Activated naive CD4-positive, alpha-beta T cell treated with anti-CD3 and anti-CD28 coated beads, Interleukin-2, amount 50 U/mL, for 72 hours (primary cell): Measurements from ENCODE around the gene LRBA. TPM values are rescaled to one million over a fixed set of nuclear protein-coding genes. Genes with fewer than 3 reads are reported as not detected.
A peak's percentile ranks its signal among the peaks of the same experiment; 100 is the strongest.

Experiments
- ATAC-seq, 2 donors: fragments of 150-1000 bp; cut with Tn5 transposase; 2 replicates each; pipeline ENCODE4 v1.10.0; 2021; ENCODE audit warnings: mild to moderate bottlenecking in 2 of 2, moderate library complexity in 2 of 2
- DNase-seq, 2 donors: peaks; one replicate each; pipeline ENCODE4 v3.0.0; 2021 to 2022; ENCODE audit warnings: low spot score in 2 of 2
- H3K27ac Mint-ChIP-seq, 2 donors: one replicate each; pipeline ENCODE4 v1.8.0; 2022; ENCODE audit warnings: mild to moderate bottlenecking in 2 of 2, mixed read lengths in 2 of 2
- H3K36me3 Mint-ChIP-seq, 2 donors: one replicate each; pipeline ENCODE4 v1.8.0; 2022; ENCODE audit warnings: mixed read lengths in 2 of 2
- H3K9me3 Mint-ChIP-seq, 2 donors: one replicate each; pipeline ENCODE4 v1.8.0; 2022; ENCODE audit warnings: mixed read lengths in 2 of 2
- total RNA-seq, 2 donors: library from RNA; stranded (reverse); gene quantifications; one replicate each; pipeline ENCODE4 v1.2.3, GENCODE V29; 2022

The LRBA gene
- total RNA-seq, 2 donors from 2014 or later, result 72.0 to 77.9 TPM

GRCh38 chr4:150439451-150439933, 575.6 kb downstream of the LRBA start:
- DNase-seq (no peak), ATAC-seq (no peak)
- Mint-ChIP-seq H3K36me3 (peaks cover 10 to 11% of the 10 kb centered on the region in 2 donors), H3K9me3 (peaks cover 0 to 4% of the 10 kb centered on the region in 2 donors), H3K27ac (no peak overlapping the region)

DNA sequence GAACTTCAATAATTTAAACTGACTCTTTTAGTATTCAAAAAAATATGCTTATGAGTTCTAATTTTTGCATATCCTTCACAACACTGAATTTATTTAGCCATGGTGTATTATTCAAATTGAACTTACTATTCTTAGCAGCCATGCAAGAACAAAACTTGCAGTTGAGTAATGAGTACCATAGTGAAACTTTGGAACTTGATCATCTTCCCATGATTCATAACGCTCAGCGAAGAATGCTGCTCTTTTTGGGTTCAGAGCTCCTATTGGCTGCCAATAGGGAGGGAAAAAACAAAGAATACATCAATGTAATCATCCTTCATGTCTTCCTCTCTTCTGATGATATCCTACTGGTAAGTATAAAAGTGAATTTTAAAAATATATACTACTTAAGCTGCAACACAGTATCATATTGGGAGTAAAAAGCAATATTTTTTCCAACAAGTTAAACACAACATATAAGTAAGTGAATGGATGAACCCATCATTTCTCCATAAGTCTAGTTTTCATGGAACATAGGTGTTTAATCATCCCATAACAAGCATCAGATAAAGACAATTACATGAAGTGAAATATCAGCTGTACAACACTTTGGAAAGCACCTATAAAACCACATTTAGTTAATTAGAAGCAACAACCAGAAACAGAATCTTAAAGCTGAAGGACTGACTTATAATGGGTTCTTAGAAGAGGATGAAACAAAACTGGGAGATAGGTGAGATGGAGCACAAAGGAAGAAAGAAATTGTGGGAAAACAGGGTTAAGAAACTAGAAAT, 578.3 kb downstream of the LRBA start:
- DNase-seq, result peak in 1 of 2 donors; percentile 16
- H3K27ac Mint-ChIP-seq, result peak overlapping the region; percentile 4 to 52
- peaks cover 0 to 4% of the 10 kb centered on the region in 2 donors for H3K9me3 Mint-ChIP-seq
- H3K36me3 Mint-ChIP-seq, result peaks cover 14 to 20% of the 10 kb centered on the region in 2 donors
- ATAC-seq, result peak; percentile 96 to 97

DNA sequence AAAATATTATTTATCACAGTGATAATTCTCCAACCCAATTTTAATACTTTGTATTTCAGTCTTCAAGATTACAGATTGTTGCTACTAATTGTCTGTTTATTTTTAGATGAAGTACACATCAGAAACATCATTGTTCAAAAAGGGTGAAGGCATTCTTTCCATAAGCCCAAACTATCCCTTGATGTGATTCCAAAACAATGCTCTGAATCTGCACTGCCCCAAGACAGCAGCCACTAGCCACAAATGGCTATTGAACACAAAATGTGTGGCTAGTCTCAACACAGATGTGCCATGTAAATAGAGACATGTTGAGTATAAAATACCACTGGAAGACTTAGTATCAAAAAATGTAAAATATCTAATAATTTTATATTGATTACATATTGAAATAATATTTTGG, 583.9 kb downstream of the LRBA start:
- no peak for ATAC-seq
- H3K36me3 Mint-ChIP-seq, result peaks cover 14 to 20% of the 10 kb centered on the region in 2 donors
- peaks cover 0 to 4% of the 10 kb centered on the region in 2 donors for H3K9me3 Mint-ChIP-seq

DNA sequence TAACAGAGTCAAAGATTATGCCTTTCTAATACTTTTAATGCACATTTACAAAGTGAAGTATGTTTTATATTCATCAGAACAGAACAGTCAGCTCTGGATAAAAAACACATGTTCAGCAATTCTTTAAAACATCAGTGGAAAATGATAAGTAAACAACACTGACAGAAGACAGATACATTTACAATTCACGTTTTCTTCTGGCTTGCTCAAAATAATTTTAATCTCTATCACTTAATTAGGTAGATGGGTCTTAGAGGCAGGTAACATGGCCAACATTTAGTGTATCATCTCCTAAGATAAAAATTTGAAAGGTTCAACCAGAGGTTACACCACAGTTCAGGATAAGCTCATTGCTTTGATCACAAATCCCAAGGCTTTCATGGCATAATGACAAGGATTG, 589.9 kb downstream of the LRBA start:
- ATAC-seq (no peak), DNase-seq (no peak)
- no peaks in the 10 kb centered on the region for H3K36me3 Mint-ChIP-seq
- H3K9me3 Mint-ChIP-seq, result no peaks in the 10 kb centered on the region
- no peak overlapping the region for H3K27ac Mint-ChIP-seq

More for the DNA sequence above, 583.9 kb downstream of the LRBA start:
- no peak for DNase-seq
- H3K27ac Mint-ChIP-seq, result no peak overlapping the region

DNA sequence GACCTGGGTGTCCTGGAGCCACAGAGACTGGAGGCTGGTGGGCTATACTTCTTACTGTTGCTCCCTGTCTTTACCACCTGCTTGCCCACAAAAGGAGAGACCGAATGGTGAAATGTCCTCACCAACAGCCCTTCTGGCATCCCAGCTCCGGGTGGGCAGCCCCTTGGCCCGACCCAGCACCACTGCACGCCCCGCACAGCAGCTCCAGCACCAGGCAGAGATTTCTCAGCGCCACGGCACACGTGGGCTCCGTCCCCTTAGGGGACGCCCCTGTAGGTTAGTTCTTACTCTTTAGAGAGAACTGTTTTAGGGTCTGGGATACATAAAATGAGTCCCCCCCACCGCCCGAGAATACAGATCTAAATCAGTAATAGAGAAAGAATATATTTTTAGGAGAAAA, 591.6 kb downstream of the LRBA start:
- H3K27ac Mint-ChIP-seq, result peak overlapping the region in 1 of 2 donors; percentile 65
- no peaks in the 10 kb centered on the region for H3K9me3 Mint-ChIP-seq
- H3K36me3 Mint-ChIP-seq, result no peaks in the 10 kb centered on the region
- no peak for ATAC-seq
- no peak for DNase-seq

- DNase-seq, result no peak
- no peaks in the 10 kb centered on the region for H3K9me3 Mint-ChIP-seq
- H3K27ac Mint-ChIP-seq, result peak overlapping the region in 1 of 2 donors; percentile 65
- ATAC-seq, result no peak
- no peaks in the 10 kb centered on the region for H3K36me3 Mint-ChIP-seq
These were observed 592.0 kb downstream of the LRBA start for GRCh38 chr4:150423074-150423473.

DNA sequence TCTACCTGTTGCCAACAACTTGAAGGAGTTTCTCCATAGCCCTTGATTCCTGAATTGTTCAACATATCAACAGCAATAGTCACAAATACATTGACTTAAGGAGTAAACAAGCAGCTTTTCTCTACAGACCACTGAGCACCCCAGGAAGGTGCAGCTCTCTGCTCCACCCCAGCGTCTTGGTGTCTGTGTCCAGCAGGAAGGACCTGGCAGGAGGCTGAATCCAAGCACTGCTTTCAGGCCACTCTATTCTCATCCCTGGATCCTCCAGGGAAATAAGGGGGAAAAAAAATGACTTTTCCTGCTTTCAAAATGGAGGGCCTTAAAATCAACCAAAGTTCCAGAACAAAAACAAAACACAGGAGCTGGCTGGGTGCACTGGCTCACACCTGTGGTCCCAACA, 593.5 kb downstream of the LRBA start:
- no peak overlapping the region for H3K27ac Mint-ChIP-seq
- no peaks in the 10 kb centered on the region for H3K36me3 Mint-ChIP-seq
- DNase-seq (no peak), ATAC-seq (no peak)
- H3K9me3 Mint-ChIP-seq, result no peaks in the 10 kb centered on the region

GRCh38 chr4:150419939-150420338, 595.1 kb downstream of the LRBA start:
- no peak for DNase-seq
- H3K36me3 Mint-ChIP-seq, result peaks cover 0 to 6% of the 10 kb centered on the region in 2 donors
- H3K9me3 Mint-ChIP-seq, result no peaks in the 10 kb centered on the region
- ATAC-seq, result no peak
- H3K27ac Mint-ChIP-seq, result no peak overlapping the region

- H3K9me3 Mint-ChIP-seq, result no peaks in the 10 kb centered on the region
- H3K36me3 Mint-ChIP-seq, result peaks cover 0 to 6% of the 10 kb centered on the region in 2 donors
- DNase-seq (no peak), ATAC-seq (no peak)
- no peak overlapping the region for H3K27ac Mint-ChIP-seq
These were observed 596.2 kb downstream of the LRBA start for GRCh38 chr4:150418757-150419410.

GRCh38 chr4:150415213-150415612, 599.9 kb downstream of the LRBA start:
- no peak for ATAC-seq
- Mint-ChIP-seq H3K9me3 (no peaks in the 10 kb centered on the region), H3K36me3 (peaks cover 0 to 6% of the 10 kb centered on the region in 2 donors), H3K27ac (no peak overlapping the region)
- no peak for DNase-seq

- Mint-ChIP-seq H3K9me3 (no peaks in the 10 kb centered on the region), H3K27ac (no peak overlapping the region), H3K36me3 (peaks cover 0 to 6% of the 10 kb centered on the region in 2 donors)
- DNase-seq (no peak), ATAC-seq (no peak)
These were observed 603.6 kb downstream of the LRBA start for GRCh38 chr4:150411520-150411919.

DNA sequence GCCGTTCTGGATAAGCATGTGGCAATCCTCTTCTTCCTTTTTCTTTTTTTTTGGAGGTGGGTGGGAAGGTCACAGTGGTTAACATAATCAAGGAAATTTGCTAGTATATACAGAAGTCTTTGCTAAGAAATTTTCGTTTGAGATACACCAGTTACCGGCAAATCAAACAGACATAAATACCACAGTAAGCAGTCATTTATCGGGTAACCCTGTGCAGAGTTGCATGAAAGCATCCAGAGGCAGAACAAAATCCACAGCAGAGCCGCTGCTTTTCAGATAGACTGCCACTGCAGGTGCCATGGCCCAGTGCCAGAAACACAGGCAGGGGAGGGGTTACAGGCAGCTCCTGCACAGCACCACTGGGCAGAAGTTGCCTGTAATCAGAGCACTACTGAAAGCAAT, 612.2 kb downstream of the LRBA start:
- ATAC-seq (peak in 1 of 2 donors; percentile 48), DNase-seq (no peak)
- no peaks in the 10 kb centered on the region for H3K9me3 Mint-ChIP-seq
- H3K36me3 Mint-ChIP-seq, result peaks cover 9 to 19% of the 10 kb centered on the region in 2 donors
- H3K27ac Mint-ChIP-seq, result no peak overlapping the region

DNA sequence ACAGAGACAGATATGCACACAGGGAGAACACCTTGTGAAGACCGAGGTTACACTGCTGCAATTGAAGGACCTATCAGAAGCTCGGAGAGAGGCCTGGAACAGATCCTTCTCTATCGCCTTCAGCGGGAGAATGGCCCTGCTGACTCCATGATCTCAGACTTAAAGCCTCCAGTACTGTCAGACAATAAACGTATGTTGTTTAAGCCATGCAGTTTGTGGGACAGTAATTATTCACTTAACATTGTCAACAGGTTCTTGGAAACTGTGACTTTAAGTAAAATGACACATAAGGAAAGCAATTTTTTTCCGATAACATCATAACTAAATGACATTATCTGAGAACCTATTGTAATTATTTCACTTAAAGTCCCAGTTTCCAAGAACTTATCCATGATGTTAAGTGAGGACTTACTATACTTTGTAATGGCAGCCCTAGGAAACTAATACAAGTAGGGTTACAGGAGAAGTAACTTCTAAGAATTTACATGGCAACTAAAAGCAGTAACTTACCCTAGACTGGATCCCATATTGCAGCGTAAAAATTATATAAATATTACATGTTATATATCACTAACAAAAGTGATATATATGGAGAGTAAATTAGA, 613.9 kb downstream of the LRBA start:
- no peak for DNase-seq
- peak in 1 of 2 donors; percentile 46 for ATAC-seq
- Mint-ChIP-seq H3K9me3 (peaks cover 0 to 4% of the 10 kb centered on the region in 2 donors), H3K36me3 (peaks cover 9 to 23% of the 10 kb centered on the region in 2 donors), H3K27ac (no peak overlapping the region)

- no peak overlapping the region for H3K27ac Mint-ChIP-seq
- peaks cover 18 to 47% of the 10 kb centered on the region in 2 donors for H3K36me3 Mint-ChIP-seq
- no peak for DNase-seq
- peak in 1 of 2 donors; percentile 80 for ATAC-seq
- H3K9me3 Mint-ChIP-seq, result peaks cover 4 to 16% of the 10 kb centered on the region in 2 donors
These were observed 619.2 kb downstream of the LRBA start for GRCh38 chr4:150395872-150396271.

- peaks cover 4 to 16% of the 10 kb centered on the region in 2 donors for H3K9me3 Mint-ChIP-seq
- ATAC-seq (no peak), DNase-seq (no peak)
- H3K36me3 Mint-ChIP-seq, result peaks cover 10 to 41% of the 10 kb centered on the region in 2 donors
- H3K27ac Mint-ChIP-seq, result peak overlapping the region in 1 of 2 donors; percentile 23
These were observed 621.0 kb downstream of the LRBA start for GRCh38 chr4:150394046-150394445.

GRCh38 chr4:150391052-150391451, 624.0 kb downstream of the LRBA start:
- H3K36me3 Mint-ChIP-seq, result peaks cover 16 to 53% of the 10 kb centered on the region in 2 donors
- no peak overlapping the region for H3K27ac Mint-ChIP-seq
- DNase-seq (no peak), ATAC-seq (no peak)
- peaks cover 7 to 19% of the 10 kb centered on the region in 2 donors for H3K9me3 Mint-ChIP-seq

- no peak for DNase-seq
- H3K27ac Mint-ChIP-seq, result no peak overlapping the region
- no peak for ATAC-seq
- H3K9me3 Mint-ChIP-seq, result peaks cover 7 to 19% of the 10 kb centered on the region in 2 donors
- peaks cover 16 to 48% of the 10 kb centered on the region in 2 donors for H3K36me3 Mint-ChIP-seq
These were observed 624.6 kb downstream of the LRBA start for GRCh38 chr4:150390531-150390910.
